GM23338 (cell line): ENCODE measurements around the gene USP2. TPM values are rescaled to one million over a fixed set of nuclear protein-coding genes. Genes with fewer than 3 reads are reported as not detected.

ENCODE experiments used
- ATAC-seq: fragments of 200-7000 bp; cut with Tn5 transposase; 3 replicates; pipeline ENCODE4 v1.9.1; 2020
- DNase-seq: peaks from one replicate; pipeline ENCODE4 v3.0.0-alpha.2; 2015; ENCODE audit warnings: low spot score
- H2AFZ ChIP-seq: fragments of 200-600 bp; sonication (generic); 2 replicates; pipeline ENCODE4 v1.8.0; 2016; ENCODE audit warnings: antibody characterized with exemption, mild to moderate bottlenecking, moderate library complexity
- H3F3A ChIP-seq: fragments of 200-600 bp; sonication (generic); replicated peaks from 2 replicates; pipeline ENCODE4 v1.8.0; 2017; ENCODE audit warnings: antibody characterized with exemption, mixed run types, low read depth
- H3K27ac ChIP-seq: fragments of 200-600 bp; sonication (generic); 2 replicates; pipeline ENCODE4 v1.6.1; 2016; ENCODE audit warnings: low read depth
- H3K27me3 ChIP-seq: fragments of 200-600 bp; sonication (generic); 2 replicates; pipeline ENCODE4 v1.8.0; 2016; ENCODE audit warnings: mild to moderate bottlenecking, mixed run types, moderate library complexity; ENCODE audit not compliant: insufficient read depth
- H3K36me3 ChIP-seq: fragments of 200-600 bp; sonication (generic); 2 replicates; pipeline ENCODE4 v1.8.0; 2016; ENCODE audit warnings: mild to moderate bottlenecking; ENCODE audit not compliant: insufficient read depth
- H3K4me1 ChIP-seq: fragments of 200-600 bp; sonication (generic); 2 replicates; pipeline ENCODE4 v1.8.0; 2016; ENCODE audit warnings: mild to moderate bottlenecking, moderate library complexity; ENCODE audit not compliant: insufficient read depth
- H3K4me2 ChIP-seq: fragments of 200-600 bp; sonication (generic); 2 replicates; pipeline ENCODE4 v1.7.1; 2017; ENCODE audit warnings: mixed run types
- H3K4me3 ChIP-seq: fragments of 200-600 bp; sonication (generic); 2 replicates; pipeline ENCODE4 v1.6.1; 2016; ENCODE audit warnings: mixed run types
- H3K79me2 ChIP-seq: fragments of 200-600 bp; sonication (generic); replicated peaks from 2 replicates; pipeline ENCODE4 v1.8.0; 2017; ENCODE audit warnings: mild to moderate bottlenecking; ENCODE audit not compliant: insufficient read depth
- H3K9me2 ChIP-seq: fragments of 200-600 bp; sonication (generic); 2 replicates; pipeline ENCODE4 v1.8.0; 2017; ENCODE audit not compliant: insufficient read depth
- H4K20me1 ChIP-seq: fragments of 200-600 bp; sonication (generic); replicated peaks from 2 replicates; pipeline ENCODE4 v1.8.0; 2017; ENCODE audit warnings: mild to moderate bottlenecking; ENCODE audit not compliant: insufficient read depth
- H3K27ac Mint-ChIP-seq: 2 replicates; pipeline ENCODE4 v1.8.0; 2020; ENCODE audit warnings: inconsistent platforms, mild to moderate bottlenecking, moderate library complexity, mixed read lengths
- H3K27me3 Mint-ChIP-seq: 3 replicates; pipeline ENCODE4 v1.8.0; 2022; ENCODE audit warnings: low read depth, mild to moderate bottlenecking, moderate library complexity, mixed read lengths, inconsistent platforms; ENCODE audit not compliant: insufficient read depth, poor library complexity
- H3K36me3 Mint-ChIP-seq: 3 replicates; pipeline ENCODE4 v1.8.0; 2021; ENCODE audit warnings: low read depth, mild to moderate bottlenecking, inconsistent platforms, moderate library complexity, mixed read lengths
- H3K4me1 Mint-ChIP-seq: 3 replicates; pipeline ENCODE4 v1.8.0; 2020; ENCODE audit warnings: mild to moderate bottlenecking, inconsistent platforms, mixed read lengths
- H3K4me3 Mint-ChIP-seq: 3 replicates; pipeline ENCODE4 v1.8.0; 2021; ENCODE audit warnings: moderate library complexity, mild to moderate bottlenecking, inconsistent platforms, mixed read lengths
- H3K9me3 Mint-ChIP-seq: 3 replicates; pipeline ENCODE4 v1.8.0; 2020; ENCODE audit warnings: moderate library complexity, mild to moderate bottlenecking, inconsistent platforms, mixed read lengths
- CTCF ChIP-seq, 2 experiments: fragments of 200-600 bp in 1 of 2; sonication (generic) in 1 of 2; conservative IDR thresholded peaks; 2 replicates each; pipeline versions ENCODE4 v1.5.1 to v1.6.1; 2016 to 2017; ENCODE audit warnings: antibody characterized with exemption in 2 of 2, low read depth in 2 of 2, mild to moderate bottlenecking in 2 of 2, moderate library complexity in 1 of 2
- EZH2 ChIP-seq: fragments of 200-600 bp; sonication (generic); IDR thresholded peaks from one replicate; pipeline ENCODE4 v1.8.0; 2017; ENCODE audit warnings: antibody characterized with exemption, mild to moderate bottlenecking, low read depth; ENCODE audit not compliant: unreplicated experiment
- NANOG ChIP-seq: IDR thresholded peaks from 2 replicates; pipeline ENCODE4 v1.6.1; 2016; ENCODE audit warnings: antibody characterized with exemption, borderline replicate concordance
- STAT1 ChIP-seq: IDR thresholded peaks from one replicate; pipeline ENCODE4 v1.6.1; 2016; ENCODE audit warnings: antibody characterized with exemption; ENCODE audit not compliant: unreplicated experiment
- ZNF114 ChIP-seq: fragments of 250-450 bp; sonication (Bioruptor Pico); IDR thresholded peaks from 2 replicates; pipeline ENCODE4 v1.5.0; 2020; ENCODE audit warnings: mild to moderate bottlenecking, moderate library complexity
- ZNF331 ChIP-seq: fragments of 250-450 bp; sonication (Bioruptor Pico); IDR thresholded peaks from 2 replicates; pipeline ENCODE4 v1.5.0; 2020; ENCODE audit warnings: low read depth, mild to moderate bottlenecking, moderate library complexity
- ZNF462 ChIP-seq: fragments of 250-450 bp; sonication (Bioruptor Pico); IDR thresholded peaks from 2 replicates; pipeline ENCODE4 v1.5.0; 2020; ENCODE audit warnings: mild to moderate bottlenecking, moderate library complexity
- polyA plus RNA-seq: library from polyadenylated mRNA; unstranded; fragments of >200 nt; fragmentation: Nextera tagmentation; extraction: Ambion mirVana; gene quantifications from 2 replicates; pipeline ENCODE4 v1.2.1, GENCODE V29; 2016
- total RNA-seq: library from RNA; depleted of rRNA; stranded (reverse); fragments of >200 nt; shearing (Covaris generic); gene quantifications from 2 replicates; pipeline ENCODE4 v1.2.3, GENCODE V29; 2014

Gene USP2
- total and polyA plus RNA-seq, 2 experiments from 2014 or later: 4.9 to 5.0 TPM

GRCh38 chr11:119415966-119416365 lies 34.5 kb upstream of the USP2 start (continued):
- TF ChIP-seq ZNF462 (CRISPR knock-in tag) (no peak), ZNF331 (CRISPR knock-in tag) (no peak)

- Histone ChIP-seq H3K79me2 (peaks cover 10% of the 10 kb centered on the region), H3K4me3 (no peak overlapping the region), H3F3A (peaks cover 28% of the 10 kb centered on the region), H3K36me3 (peaks cover 16% of the 10 kb centered on the region), H3K9me2 (no peaks in the 10 kb centered on the region), H3K4me1 (peaks cover 24% of the 10 kb centered on the region), H3K4me2 (no peak overlapping the region), H2AFZ (no peak overlapping the region), H4K20me1 (peaks cover 7% of the 10 kb centered on the region), H3K27ac (no peak overlapping the region), H3K27me3 (no peaks in the 10 kb centered on the region)
- DNase-seq: no peak
- Mint-ChIP-seq H3K27ac (no peak overlapping the region), H3K27me3 (peaks cover 31% of the 10 kb centered on the region), H3K36me3 (peaks cover 49% of the 10 kb centered on the region), H3K4me1 (peaks cover 38% of the 10 kb centered on the region), H3K9me3 (peaks cover 5% of the 10 kb centered on the region; the same call in 1 of the 3 replicates), H3K4me3 (no peak overlapping the region)
- no peak for ATAC-seq
- TF ChIP-seq ZNF114 (CRISPR knock-in tag) (no peak), ZNF462 (CRISPR knock-in tag) (no peak), ZNF331 (CRISPR knock-in tag) (no peak), EZH2 (no peak), NANOG (no peak), STAT1 (no peak), CTCF (conservative IDR thresholded peaks at IDR 0.05; ENCODE audit: low read depth in 2 of 2) (no peak)
Measured at GRCh38 chr11:119415517-119415916, 34.0 kb upstream of the USP2 start.
